ENCODE measurements around the gene AKR1C3.

The AKR1C3 gene

GRCh38 chr10:5143137-5143536 is 48.9 kb downstream of the AKR1C3 start:
- no peak for DNase-seq

DNA sequence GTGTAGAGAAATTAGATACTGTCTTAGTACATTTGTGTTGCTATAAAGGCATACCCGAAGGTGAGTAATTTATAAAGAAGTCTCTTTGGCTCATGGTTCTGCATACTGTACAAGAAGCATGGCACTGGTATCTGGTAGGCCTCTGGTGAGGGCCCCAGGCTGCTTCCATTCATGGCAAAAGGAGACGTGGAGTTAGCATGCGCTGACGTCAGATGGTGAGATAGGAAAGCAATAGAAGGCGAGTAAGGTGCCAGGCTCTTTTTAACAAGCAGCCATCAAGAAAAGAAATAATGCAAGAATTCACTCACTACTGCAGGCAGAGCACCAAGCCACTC is 52.7 kb downstream of the AKR1C3 start:
- DNase-seq: no peak

- no peak for DNase-seq
Observed at GRCh38 chr10:5147255-5147980, 53.2 kb downstream of the AKR1C3 start.

DNA sequence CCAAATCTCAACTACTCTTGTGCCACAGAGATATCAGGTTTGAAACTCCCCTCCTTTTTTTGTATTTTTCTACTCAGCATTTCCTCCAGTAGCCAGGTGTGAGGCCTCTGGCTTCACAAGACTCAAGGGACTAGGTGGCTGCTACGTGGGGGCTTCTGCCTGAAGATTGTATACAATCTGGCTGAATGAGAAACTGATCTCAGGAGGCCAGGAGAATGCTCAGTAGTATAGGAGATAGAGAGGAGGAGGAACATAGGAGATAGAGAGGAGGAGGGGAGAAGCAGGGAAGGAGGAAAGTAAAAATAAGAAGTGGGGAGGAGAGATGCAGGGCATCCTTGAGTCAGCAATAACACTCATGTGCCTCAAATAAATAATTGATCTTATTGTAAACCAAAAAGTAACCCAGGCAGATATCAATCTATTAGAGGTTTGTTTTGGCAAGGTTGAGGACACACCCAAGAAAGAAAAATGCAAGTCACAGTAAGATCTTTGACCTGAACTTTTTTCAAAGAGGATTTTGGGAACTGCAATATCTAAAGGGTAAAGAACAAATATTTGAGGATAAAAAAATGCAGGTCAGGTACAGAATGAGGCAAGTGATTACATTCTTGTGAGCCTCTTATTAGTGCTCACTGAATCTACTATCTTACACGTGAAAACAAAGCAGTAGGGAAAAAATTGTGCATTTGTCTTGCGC is 53.9 kb downstream of the AKR1C3 start:
- DNase-seq: no peak

DNA sequence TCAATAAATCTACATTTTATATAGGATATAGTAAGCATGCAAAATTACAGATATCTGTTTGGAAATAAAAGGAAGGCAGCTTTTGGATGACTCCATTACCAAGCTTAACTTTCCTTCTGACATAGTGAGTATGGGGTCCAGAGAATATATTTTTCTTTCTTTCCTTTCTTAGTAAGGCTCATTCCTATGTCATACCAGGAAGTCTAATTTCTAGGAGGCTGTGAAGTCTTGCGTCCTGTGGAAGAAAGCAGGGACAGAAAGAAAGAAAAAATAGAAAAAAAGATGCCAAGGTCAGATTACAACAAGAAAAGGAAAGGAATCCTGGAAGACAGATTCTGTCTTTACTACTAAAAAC is 54.4 kb downstream of the AKR1C3 start:
- DNase-seq: no peak

DNA sequence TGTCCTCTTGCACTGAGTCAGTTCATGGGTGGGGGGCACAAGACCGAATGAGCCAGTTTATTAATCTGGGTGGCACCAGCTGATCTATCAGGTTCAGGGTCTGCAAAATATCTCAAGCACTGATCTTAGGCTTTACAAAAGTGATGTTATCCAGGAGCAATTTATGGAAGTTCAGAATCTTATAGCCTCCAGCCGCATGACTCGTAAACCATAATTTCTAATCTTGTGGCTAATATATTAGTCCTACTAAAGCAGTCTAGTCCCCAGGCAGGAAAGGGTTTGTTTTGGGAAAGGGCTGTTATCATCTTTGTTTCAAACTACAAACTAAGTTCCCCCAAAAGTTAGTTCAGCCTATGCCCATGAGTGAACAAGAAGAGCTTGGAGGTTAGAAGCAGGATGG is 56.9 kb downstream of the AKR1C3 start:
- DNase-seq: no peak

DNA sequence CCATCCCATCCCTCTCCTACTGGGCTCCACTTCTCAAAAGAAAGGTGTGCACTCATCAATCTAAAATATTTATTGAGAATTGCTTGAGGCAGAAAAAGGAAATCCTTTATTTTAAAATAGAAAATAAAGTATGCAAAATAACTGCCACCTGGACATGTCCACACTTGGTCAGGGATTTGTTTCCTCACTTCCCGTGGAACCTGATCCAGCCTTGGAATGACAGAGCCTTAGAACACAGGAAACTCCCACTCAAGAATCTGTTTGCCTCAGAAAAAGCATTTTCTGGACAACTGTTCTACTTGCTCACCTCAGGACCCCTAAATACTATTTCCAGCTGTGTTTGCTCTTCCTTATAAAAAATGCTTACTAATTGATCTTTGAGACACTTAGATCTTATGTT is 61.7 kb downstream of the AKR1C3 start:
- no peak for DNase-seq
